ENCODE results near the gene NTM.

NTM gene

DNA sequence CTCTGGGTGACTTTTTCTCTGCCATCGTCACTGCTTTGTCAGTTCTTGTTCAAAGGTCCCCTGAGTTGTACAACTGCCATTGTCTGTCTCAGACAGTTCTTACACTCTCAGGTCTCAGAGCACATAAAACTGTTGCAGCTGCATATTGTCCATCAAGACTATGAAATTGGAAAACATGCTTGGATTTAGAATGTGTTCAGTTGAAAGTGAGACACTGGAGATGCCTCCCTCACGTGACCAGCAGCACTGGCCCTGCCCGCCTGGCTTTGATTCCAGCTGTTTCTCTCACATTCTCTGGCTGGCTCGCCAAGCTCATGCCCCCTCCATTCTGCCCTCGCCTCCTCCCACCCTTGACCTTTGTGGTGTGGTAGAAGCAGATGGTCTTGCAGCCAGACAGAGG, 244.2 kb downstream of the NTM start:
- no peak for DNase-seq

DNA sequence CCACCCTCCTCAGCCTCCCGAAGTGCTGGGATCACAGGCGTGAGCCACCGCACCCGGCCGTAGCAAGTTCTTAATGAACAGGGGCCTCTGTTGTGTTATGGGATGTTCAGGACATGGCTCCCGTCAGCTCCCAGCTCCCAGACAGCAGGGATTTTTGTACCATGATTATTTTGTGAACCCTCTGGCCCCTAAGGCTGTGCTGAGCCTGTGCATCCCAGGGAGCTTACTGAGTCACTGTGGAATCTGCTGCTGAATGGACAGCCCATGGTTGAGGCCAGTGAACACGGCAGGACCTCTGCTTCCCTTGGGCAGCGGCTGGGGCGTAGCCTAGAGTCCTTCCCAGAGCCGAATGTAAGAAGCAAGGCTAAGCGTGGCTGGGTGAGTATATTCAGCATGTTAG, 245.2 kb downstream of the NTM start:
- no peak for DNase-seq

DNA sequence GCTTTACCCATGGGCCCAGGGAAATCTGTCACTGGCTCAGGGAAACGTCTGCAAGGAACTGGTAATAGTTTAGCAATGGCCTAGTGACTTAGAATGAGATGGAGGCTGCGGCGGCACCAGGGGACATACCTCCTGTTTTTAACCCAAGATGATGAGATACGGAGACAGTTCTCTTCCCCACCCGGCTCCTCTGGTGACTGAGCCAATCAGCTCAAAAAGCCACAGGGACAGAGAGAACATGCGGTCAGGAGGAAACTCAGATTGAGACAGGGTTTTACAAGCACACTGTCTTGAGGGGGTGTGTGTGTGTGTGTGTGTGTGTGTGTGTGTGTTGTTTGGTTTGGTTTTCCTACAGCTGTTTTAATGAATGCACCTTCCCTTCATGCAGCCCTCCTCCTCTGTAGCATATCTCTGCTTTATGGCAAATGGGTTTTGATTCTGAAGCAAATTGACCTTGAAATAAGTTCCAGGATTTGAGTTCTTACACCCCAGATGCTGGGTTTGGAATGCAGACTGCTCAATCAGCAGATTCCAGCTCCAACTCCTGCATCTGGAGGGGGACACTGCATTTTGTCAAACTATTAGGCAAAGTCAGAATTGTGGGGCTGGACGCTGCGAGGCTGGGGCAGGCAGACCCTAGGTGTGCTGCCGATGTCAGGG, 246.2 kb downstream of the NTM start:
- no peak for DNase-seq

DNA sequence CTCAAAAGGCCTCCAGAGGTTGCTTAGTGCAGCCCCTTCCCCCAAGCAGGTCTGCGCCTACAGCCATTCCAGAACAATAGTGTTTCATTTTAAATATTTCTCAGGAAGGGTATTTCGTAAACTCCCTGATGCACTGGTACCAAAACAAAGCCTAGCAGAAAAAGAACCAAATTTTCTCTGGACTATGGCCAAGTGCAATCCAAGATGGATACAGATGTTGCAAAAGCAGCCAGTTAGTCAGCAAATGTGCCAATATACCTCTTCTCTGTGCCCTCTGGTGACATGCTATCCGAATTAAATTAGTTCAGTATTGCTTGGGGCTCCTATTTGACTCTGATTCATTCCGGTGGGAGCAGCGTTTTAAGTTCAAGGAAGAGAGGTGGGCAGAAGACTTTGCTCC, 247.8 kb downstream of the NTM start:
- no peak for DNase-seq

DNA sequence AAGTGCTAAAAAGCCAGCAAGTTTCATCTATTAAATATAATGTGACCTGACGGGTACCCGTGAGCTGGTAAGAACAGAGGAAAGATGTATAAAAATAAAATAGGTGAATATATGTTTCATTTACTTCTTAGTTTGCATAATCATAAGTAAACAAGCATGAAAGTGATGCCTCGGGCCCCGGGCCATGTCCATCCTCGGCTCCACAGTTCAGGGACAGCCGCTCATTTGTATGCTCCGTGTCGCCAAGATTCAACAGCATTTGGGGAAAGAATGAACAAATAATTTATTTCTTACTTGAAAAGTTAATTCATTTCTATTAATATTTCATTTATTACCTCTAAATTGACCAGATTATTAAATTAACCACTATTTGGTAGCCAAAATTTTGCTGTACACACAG, 251.8 kb downstream of the NTM start:
- no peak for DNase-seq

DNA sequence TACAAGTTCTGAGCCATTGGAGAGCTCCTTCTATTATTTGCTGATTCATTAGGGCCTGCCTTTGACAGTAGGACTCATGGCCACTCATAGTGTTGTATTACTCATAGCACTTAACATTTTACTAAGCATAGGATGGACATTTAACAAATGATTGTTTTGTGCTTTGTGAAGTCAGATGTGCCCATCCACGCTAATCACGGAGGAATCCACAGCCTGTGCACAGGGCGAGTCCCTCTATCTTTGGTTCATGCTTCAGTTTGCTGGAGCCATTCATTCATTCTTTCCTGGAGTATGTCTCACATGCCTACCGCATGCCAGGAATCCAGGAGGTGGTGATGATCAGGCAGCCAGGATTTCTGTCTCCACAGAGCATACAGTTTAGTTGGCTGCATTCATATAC, 254.1 kb downstream of the NTM start:
- no peak for DNase-seq

DNA sequence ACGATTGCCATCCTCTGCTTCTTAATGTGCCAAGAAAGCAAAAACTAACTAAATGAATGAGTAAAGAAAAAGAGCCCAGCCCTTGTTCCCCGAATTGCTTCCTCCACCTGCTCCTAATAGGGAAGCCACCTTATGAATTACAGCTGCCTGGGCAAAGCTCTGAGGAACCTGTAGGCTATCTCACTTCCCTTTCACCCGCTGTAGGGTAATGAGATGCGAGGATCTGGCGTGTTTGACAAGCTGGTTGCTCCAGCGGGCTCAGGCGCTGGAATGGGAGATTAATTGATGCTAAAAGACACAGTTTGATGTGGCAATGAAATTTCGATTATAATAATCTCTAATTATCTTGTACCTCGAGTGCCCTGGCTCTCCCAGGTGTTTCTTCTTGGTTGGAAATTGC, 256.4 kb downstream of the NTM start:
- no peak for DNase-seq

DNA sequence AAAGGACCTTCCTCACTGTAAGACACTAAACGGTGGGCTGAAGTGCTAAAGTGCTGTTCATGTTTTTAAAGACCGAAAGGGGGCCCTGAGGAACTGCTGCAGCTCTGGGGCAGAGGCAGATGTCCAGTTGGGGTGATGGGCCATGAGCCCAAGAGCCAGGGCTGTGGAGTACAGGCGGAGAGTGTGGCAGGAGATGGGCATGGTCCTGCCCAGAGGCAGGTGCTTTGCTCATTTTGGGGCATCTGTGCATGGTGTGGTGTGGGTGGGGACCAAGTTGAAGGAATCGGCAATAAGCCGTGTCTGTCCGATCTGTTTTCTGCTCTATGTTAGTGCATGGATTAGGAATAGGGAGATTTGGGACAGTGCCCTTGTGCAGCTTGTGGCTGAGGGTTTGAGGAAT, 258.3 kb downstream of the NTM start:
- DNase-seq = no peak

DNA sequence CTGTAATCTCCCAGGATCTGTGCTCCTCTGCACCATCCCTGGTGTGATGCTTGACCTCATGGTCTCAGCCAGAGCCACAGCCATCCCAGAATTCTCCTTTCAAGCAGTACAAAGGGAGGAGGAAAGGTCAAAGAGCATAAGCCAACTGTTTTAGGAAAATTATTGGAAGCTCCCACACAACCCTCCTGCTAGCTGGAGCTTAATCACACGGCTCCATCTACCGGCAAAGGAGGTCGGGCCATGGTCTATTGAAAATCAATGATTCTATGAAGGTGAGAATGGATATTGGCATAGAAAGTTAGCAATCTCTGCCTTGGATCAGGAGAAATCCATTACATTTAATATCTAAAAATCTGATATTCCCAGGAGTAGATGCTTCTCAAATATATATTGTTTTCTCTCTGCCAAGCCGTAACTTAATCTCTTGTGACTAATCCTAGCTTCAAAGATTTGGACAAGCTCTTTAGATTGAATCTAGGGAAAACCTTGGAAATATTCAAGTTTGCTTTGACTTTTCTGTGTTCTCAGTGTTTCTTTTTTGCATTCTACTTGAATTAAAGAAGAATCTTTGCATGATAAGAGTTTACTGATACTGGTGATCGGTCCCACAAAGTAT, 259.6 kb downstream of the NTM start:
- DNase-seq = no peak

DNA sequence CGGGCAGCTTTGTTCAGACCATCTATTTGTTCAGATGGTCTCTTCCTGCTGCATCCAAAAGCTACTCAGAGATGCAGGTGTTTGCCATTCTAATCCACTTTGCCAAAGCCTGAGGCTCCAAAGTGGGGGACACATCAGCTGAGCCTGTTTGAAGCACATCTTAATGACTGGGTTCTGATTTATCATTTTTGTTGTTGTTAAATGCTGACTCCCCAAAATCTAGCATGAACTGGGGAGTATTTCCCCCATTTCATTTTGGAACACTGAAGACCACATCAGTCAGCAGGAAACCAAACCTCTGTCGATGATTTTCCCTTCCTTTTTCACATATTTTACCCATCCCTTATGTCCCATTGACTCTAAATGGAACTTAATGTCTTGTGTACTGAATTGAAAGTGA, 262.6 kb downstream of the NTM start:
- DNase-seq = no peak

DNA sequence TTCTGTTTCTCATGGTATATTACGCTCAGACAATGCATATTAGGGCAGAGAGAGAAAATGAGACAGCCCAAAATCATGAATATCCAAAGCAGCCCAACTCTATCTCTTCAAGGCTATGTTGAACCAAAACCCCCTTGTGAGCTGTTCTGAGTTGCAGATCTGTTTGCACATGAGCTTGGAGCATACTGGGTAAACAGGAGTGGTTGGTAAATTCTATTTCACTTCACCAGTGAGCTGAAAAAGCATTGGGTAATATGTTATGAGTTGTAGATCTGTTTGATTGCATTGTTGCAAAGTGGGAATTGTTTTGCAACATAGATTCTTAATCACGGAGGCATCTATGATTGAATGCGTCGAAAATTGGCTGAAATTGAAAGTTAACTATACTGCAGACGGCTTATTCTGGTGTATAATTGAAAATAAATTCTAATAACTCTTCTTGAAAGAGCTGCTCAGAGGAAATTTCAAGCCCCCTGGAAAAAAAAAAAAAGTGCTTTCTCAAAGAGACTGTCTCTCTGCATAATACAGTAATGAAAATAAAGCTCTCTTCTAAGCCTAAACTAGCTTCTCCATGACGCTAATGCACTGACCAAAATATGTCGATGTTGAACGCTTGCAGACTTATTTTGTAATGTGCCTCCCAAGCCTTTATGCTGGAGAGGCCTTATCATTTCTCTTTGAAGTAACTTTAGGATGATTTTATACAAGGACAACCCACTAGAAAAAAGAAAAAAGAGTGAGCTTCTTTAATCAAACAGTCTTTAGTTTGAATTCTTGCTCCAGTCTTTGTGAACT, 263.7 kb downstream of the NTM start:
- no peak for DNase-seq

DNA sequence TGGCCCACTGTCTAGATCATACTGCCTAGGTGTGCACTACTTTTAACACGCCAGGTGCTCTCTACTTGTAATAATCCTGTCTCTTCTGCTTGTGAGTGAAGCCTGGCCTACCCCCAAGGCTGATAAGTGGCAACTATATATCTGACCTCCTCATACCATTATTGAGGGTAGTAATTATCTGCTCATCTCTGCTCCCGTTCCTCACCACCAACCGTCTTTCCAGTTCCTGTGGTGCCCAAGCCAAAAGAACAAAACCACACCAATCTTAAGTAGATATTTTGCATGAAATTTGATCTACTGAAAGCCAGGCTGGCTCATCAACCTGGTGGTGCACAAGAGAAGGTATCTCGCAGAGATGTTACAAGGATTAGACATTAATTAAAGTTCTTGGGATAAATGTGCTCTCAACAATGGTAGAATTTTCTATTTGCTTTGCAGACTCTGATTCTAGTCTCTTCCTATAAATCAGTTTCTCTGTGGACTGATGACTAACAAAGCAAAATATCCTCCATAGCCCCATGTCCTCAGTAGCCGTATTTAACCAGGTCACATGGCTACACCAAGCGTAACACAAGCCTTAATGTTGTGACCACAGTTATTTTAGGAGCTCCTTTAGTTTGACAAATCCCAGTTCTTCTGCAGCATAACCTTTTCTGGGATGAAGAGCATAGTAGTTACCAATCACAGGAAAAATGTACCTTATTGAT, 267.2 kb downstream of the NTM start:
- DNase-seq = no peak

DNA sequence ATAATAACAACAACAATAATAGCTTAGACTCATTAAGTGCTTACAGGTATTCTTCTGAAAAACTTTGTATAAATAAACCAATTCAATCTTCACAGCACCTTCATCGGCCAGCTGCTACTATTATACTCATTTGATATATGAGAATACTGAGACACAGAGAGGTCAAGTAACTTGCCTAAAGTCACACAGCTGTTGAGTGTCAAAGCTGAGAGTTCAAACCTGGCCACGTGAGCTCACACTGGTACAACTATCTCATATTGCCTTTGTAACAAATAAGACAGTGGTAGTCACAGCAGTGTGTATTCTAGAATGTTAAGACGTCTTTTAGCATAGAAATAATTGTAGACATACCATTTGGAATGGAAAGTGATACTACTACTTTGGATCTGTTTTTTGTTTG, 268.5 kb downstream of the NTM start:
- no peak for DNase-seq

DNA sequence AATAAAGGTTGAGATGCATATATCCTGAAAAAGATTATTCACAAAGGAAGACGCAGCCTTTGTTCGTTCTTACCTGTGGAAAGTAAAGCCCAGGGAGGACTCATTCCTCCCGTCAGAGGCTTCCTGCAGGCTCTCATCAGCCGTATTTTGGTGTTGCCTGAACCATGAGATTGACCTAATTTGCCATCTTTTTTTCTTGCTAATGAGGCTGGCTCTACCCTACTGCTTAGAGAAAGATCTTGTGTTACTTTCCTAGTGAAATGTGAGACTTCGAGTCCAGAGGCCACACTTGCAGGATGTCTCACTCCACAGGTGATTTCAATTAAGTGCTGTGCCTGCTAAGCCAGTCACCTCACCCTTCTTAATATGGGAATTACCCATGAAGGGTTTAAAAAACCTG, 269.9 kb downstream of the NTM start:
- DNase-seq = no peak

DNA sequence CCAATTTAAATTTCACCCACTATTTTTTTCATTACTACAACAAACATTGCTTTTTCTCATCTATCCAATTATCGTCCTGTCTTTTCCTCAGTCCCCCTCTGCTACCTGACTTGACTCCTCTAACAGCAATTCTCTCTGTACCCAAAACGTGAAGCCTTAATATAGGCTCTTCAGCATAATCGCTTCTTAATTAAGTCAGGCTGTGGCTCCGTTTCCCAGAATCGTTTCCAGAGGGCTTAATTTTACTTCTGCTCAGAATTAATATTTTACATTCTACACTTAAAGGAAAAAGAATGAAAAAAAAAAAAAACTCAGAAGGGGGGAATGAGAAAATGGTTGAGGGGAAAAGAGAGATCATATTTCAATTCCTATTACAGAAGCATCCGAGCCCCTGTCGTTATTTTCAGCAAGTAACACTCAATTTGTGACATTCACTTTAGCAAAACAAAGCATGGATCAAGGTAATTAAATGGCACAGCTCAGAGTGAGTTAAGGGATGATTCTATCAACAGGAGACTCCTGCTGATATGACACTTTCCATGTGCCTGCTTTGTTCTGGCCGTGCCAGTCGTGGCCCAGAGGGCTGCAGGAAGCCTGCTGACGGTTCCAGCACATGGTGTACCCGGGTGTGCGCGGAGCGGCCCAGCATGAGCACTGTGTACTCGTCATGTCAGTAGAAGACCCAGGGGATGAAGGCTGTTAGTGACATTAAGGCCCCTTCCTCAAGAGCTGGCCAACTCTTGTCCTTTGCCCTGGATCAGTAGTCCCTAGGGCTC, 272.5 kb downstream of the NTM start:
- DNase-seq = no peak

DNA sequence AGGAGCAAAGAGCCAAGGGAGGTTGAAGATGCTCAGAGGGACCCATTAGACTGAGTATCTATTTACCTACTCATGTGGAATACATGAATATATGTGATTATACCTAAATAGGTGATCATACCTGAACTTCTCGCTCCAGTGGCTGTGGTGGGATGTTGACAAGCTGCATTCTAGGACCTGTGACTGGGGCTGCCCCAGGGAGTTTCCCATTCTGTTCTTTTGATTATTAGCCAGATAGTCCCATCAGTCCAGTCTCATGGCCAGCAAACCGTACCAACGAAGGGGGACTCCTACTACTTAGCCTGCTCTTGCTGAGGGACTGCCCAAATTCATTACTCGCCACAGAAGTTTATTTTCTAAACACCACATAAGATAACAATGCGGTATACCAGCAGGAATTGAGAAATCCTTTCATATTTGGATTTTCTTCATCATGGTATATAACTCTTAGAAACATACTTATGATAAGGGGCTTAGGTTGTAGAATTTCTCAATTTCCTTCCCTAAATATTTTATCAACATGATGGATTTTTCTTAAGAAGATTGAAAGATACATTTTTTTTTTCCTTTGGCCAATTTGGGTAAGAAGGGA, 273.9 kb downstream of the NTM start:
- DNase-seq = no peak

DNA sequence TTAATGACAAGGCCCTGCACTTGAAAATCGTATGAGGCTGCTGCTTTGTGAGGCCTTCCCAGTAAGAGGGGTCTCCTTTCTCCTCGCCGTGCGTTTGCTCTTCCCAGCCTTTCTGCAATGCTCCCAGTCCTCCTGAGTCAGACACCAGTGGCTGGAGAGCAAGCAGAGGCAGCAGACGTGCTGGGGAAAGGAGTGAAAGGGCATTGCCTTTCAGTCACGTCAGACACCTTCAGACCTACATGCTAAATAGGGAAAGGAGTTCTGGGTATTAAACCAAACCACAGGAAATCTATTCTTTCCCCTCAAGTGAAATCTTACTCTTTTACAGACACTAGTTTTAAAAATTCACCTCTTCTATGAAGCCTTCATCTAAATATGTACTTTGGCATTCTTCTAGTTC, 274.8 kb downstream of the NTM start:
- no peak for DNase-seq

DNA sequence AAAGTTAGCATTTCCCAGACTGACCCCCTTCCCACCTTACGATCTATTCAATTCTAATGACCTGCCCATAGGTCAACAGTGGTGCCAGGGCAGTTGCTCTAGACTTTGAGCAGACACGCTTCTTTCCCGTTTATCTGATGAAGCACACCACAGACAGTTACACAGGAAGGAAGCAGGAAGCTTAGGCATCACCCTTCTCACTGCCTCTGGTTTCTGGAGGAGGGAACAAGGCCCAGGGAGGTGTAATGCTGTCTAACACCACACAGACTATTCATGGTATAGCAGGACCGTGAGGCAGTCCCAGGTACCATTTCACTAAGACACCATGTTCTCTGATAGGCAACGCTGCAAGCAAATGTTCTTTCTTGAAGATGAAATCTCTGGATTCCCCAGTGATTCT, 279.4 kb downstream of the NTM start:
- no peak for DNase-seq

DNA sequence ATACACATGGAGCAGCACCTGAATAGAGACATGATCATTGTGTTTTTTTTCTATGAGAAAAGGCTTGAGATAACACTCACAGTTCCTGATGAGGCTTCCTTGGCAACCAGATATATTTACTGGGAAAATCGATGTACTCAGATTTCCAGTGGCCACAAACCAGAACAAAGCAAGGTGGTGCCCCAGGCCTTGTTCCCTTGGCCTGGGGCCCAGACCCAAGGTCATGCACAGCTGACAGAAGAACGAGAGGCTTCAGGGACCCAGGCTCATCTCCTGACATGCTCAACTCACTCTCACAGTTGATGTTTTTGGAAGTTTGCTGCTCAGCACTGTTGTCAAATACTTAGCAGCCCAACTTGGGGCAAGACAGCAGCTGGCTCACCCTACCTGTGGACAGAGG, 281.8 kb downstream of the NTM start:
- no peak for DNase-seq

DNA sequence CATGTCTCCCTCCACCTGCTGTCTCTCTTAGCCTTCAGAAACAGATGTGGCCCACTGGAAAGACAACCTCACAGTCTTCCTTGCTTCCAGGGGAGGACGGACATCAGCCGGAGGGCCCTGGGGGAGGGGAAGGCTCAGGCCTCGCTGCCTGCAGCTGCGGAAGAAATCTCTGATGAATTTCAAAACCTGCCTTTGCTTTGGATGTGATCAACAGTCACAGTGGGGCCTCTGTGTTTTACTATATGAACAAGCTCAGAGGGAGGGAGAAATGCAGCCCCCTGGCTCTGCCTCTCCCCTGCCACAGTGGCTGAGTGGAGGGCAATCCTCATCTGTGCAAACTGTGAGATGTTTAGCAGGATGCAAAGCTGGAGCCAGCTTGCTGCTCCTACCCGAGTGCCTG, 282.8 kb downstream of the NTM start:
- DNase-seq = no peak

DNA sequence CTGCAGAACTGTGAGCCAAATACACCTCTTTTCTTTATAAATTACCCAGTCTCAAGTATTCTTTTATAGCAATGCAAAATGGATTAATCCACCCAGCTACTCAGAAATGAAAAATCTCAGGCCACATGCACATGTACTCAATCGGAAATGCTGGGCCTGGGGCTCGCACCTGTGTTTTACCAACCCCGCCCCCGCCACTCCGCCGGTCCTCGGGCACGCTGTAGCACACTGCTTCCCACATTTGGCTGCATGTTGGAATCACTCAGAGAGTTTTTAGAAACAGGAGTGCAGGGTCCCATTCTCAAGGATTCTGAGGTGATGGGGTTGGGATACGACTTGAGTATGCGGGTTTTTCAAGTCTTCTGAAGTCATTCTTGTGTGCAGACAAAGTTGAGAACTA, 284.4 kb downstream of the NTM start:
- no peak for DNase-seq

DNA sequence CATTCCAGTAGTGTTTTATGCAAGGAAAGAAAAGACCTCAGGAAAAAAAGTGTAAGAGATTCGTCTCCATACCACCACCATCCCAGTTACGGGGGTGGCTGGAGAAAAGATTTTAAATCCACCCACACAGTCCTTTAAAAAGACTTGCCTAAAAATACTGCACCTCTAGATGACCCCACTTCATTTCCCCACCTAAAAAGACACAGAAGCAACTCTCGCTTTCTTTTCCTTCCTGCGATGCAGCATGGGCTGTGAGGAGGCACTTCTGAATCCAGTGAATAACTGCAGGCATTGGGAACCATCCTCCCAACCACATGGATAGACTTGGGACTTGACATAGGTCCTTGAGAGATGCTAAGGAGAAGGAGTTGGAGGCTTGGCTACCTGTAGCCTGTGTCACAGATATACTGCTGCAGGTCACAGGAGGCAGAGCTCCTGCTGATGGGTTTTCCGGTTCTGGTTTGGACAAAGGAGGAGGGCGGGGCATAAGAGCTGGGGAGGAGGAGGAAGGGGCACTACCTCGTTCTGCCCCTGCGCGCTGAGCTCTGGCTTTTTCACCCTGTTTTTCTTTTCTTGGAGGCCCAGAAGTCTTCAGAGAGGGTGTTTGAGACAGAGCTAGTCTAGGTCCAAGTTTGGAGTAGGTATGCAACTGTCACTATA, 285.9 kb downstream of the NTM start:
- DNase-seq = no peak

All from CD4-positive, alpha-beta T cell treated with Interleukin-10 for 1 hour (primary cell).